ENCODE measurements around the gene FAM184A. TPM values are rescaled to one million over a fixed set of nuclear protein-coding genes. Genes with fewer than 3 reads are reported as not detected.

The FAM184A gene
- total RNA-seq, 2 donors from 2014 or later = 0.56 to 0.62 TPM

DNA sequence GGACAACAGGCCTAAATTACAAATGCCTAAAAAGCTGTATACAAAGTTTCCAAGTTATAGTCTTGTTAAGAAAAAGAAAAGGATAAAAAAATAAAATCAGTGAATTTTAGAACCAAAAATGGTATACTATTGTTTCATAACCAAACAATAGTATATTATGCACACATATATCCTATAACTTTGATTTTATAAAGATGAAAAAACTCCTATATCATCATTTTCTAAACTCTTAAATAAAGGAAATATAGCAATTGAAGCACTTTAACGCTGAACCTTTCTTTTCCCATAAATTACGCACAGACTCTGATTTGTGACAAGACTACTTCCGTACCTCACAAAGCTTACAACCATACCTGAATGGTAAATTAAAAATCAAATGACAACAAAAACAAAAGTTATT lies 107.6 kb downstream of the FAM184A start:
- H3K9ac ChIP-seq (ENCODE audit: low read depth in 2 of 2, low read length in 2 of 2) = no peak overlapping the region
- H3K4me1 ChIP-seq = no peaks in the 10 kb centered on the region
- H3K9me3 ChIP-seq = no peaks in the 10 kb centered on the region
- H3K27me3 ChIP-seq = no peaks in the 10 kb centered on the region
- no peak overlapping the region for H3K4me3 ChIP-seq
- TF ChIP-seq, protein P1, sequence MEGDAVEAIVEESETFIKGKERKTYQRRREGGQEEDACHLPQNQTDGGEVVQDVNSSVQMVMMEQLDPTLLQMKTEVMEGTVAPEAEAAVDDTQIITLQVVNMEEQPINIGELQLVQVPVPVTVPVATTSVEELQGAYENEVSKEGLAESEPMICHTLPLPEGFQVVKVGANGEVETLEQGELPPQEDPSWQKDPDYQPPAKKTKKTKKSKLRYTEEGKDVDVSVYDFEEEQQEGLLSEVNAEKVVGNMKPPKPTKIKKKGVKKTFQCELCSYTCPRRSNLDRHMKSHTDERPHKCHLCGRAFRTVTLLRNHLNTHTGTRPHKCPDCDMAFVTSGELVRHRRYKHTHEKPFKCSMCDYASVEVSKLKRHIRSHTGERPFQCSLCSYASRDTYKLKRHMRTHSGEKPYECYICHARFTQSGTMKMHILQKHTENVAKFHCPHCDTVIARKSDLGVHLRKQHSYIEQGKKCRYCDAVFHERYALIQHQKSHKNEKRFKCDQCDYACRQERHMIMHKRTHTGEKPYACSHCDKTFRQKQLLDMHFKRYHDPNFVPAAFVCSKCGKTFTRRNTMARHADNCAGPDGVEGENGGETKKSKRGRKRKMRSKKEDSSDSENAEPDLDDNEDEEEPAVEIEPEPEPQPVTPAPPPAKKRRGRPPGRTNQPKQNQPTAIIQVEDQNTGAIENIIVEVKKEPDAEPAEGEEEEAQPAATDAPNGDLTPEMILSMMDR (IDR thresholded peaks at IDR 0.05) = no peak
- intact Hi-C loops (cut with DNase I) = no loop called here
- DNase-seq = no peak
- no peak overlapping the region for H3K27ac ChIP-seq
- H3K36me3 ChIP-seq = no peaks in the 10 kb centered on the region

DNA sequence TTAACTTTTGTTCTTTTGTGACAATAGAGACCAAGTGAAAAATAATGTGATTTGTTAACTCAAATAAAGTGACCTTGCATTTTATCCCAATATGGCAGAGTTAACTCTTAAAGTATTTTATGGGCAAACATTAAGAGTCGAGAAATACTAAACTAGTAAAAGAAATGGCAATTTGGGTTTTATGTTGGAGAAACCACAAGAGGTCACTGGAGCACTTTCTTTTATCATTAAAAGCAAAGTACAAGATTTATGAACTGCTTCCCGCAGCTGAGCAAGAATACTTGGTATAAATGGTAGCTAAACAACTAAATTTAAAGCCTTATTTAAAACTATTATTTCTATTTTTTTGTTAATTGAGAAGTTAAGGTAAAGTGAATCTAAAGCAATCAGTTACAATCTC lies 110.0 kb downstream of the FAM184A start:
- Histone ChIP-seq H3K9me3 (no peaks in the 10 kb centered on the region), H3K9ac (ENCODE audit: low read depth in 2 of 2, low read length in 2 of 2) (no peak overlapping the region), H3K27me3 (no peaks in the 10 kb centered on the region), H3K27ac (no peak overlapping the region), H3K36me3 (no peaks in the 10 kb centered on the region), H3K4me1 (no peaks in the 10 kb centered on the region), H3K4me3 (no peak overlapping the region)
- intact Hi-C loops (cut with DNase I) = loop anchor here (2.0 kb wide), 1 partner anchor 142 kb away; no protein-coding TSS in a partner anchor
- TF ChIP-seq, protein P1 (IDR thresholded peaks at IDR 0.05) = no peak
- no peak for DNase-seq

DNA sequence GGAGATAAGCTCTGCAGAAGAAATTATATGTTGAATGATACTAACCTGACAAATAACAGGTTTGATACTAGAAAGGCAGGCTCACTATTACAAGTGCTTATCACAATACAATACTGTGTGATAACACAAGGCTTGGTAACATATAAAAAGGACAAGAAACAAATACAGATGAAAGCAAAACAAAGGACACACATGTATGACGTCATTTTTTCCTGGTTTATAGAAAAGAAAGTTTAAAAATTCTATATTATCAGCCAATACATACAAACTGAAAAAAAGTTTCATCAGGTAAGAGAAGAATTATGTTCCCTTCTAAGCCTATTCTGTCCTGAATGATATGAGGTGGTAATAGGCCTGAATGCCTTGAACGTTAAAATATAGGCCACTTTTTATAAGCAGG lies 111.2 kb downstream of the FAM184A start:
- no peak overlapping the region for H3K4me3 ChIP-seq
- intact Hi-C loops (cut with DNase I) = no loop called here
- TF ChIP-seq, protein P1 (IDR thresholded peaks at IDR 0.05) = no peak
- no peaks in the 10 kb centered on the region for H3K4me1 ChIP-seq
- H3K9ac ChIP-seq (ENCODE audit: low read depth in 2 of 2, low read length in 2 of 2) = no peak overlapping the region
- no peaks in the 10 kb centered on the region for H3K27me3 ChIP-seq
- DNase-seq = no peak
- H3K27ac ChIP-seq = no peak overlapping the region
- no peaks in the 10 kb centered on the region for H3K9me3 ChIP-seq
- no peaks in the 10 kb centered on the region for H3K36me3 ChIP-seq

DNA sequence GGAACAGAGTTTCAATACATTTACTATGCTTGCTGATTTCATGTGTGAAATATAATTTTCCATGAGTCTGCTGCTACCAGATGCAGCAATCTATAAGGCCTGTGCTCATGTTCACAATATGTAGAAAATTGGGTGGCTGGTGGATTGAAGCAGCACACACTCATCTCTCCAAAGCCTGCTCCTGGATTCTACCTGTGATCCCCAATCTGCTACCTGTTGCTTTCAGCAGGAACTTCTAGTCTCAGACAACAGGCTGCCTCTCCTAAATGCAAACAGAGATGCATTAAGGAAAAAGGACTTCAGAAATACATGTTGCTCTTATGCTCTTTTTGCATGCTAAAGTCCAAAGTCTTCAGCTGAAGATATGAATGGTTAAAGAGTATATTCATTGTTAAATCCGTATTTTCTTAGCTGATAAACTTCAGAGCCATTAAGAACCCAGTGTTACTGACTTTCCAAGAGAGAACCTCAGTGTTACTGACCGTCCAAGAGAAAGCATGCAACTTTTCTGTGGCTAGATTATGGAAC lies 112.6 kb downstream of the FAM184A start:
- no peak for DNase-seq
- Histone ChIP-seq H3K4me3 (no peak overlapping the region), H3K27ac (no peak overlapping the region), H3K9ac (ENCODE audit: low read depth in 2 of 2, low read length in 2 of 2) (no peak overlapping the region), H3K9me3 (no peaks in the 10 kb centered on the region), H3K4me1 (no peaks in the 10 kb centered on the region), H3K27me3 (no peaks in the 10 kb centered on the region), H3K36me3 (no peaks in the 10 kb centered on the region)
- TF ChIP-seq, protein P1 (IDR thresholded peaks at IDR 0.05) = no peak
- intact Hi-C loops (cut with DNase I) = no loop called here

DNA sequence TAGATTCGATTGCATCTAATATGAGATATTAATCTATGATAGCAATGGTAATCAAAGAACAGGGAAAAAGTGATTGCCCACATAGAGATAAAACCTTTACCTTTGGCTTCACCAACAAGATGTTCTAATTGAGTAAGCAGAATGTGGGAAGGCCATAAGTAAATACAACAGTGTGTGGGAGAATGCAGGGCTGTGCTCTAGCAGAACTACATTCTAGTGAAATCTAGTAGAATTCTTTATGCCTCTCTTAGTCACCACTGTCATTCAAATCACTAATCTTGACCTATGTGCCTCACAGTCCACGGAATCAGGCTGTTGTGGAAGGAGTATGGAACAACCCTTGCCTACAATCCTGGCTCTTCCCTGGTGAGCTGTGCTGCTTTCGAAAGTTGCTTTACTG lies 113.1 kb downstream of the FAM184A start:
- intact Hi-C loops (cut with DNase I) = no loop called here
- Histone ChIP-seq H3K27me3 (no peaks in the 10 kb centered on the region), H3K9ac (ENCODE audit: low read depth in 2 of 2, low read length in 2 of 2) (no peak overlapping the region), H3K27ac (no peak overlapping the region), H3K4me3 (no peak overlapping the region), H3K36me3 (no peaks in the 10 kb centered on the region), H3K4me1 (no peaks in the 10 kb centered on the region), H3K9me3 (no peaks in the 10 kb centered on the region)
- no peak for DNase-seq
- TF ChIP-seq, protein P1 (IDR thresholded peaks at IDR 0.05) = no peak
